ENCODE measurements around the gene TRIM8. TPM values are rescaled to one million over a fixed set of nuclear protein-coding genes. Genes with fewer than 3 reads are reported as not detected.

Gene TRIM8
- total and polyA plus RNA-seq, 2 donors (not counting 1 experiment from before 2014, with no cell fraction given) = 44.9 to 74.4 TPM

GRCh38 chr10:102647443-102648268 lies 3.4 kb downstream of the TRIM8 start:
- H3K9me3 ChIP-seq (ENCODE audit: control extremely low read depth in 1 of 3, control insufficient read depth in 2 of 3, insufficient read depth in 1 of 3, low read length in 2 of 3) = no peaks in the 10 kb centered on the region
- no peaks in the 10 kb centered on the region for H3K27me3 ChIP-seq (replicated peaks in 1 of 4; ENCODE audit: control extremely low read depth in 1 of 4, control insufficient read depth in 3 of 4, insufficient read depth in 4 of 4, low read length in 3 of 4)
- no peaks in the 10 kb centered on the region for H3K9me3 Mint-ChIP-seq (ENCODE audit: insufficient read depth)
- no peaks in the 10 kb centered on the region for H3K27me3 Mint-ChIP-seq
- H3K79me2 ChIP-seq (ENCODE audit: control insufficient read depth, insufficient read depth, low read length) = peaks cover 81% of the 10 kb centered on the region
- WGBS (ENCODE audit: insufficient coverage) = 66% methylated on average over 7 of the region's 7 CpGs
- ATAC-seq (ENCODE audit: low read depth) (no peak), DNase-seq (peak; percentile 59)
- peak overlapping the region in 4 of 5 experiments; percentile 55 to 89 (median 80) for H3K4me3 ChIP-seq (ENCODE audit: control extremely low read depth in 1 of 5, extremely low read depth in 1 of 5, insufficient read depth in 1 of 5, low read depth in 2 of 5, low read length in 4 of 5)
- H3K27ac ChIP-seq (ENCODE audit: low read length in 2 of 2) = peak overlapping the region; percentile 12 to 90
- H3K4me1 ChIP-seq (ENCODE audit: control insufficient read depth in 2 of 2, insufficient read depth in 2 of 2, low read length in 2 of 2) = peaks cover 67 to 70% of the 10 kb centered on the region in 2 donors
- peaks cover 62% of the 10 kb centered on the region for H4K20me1 ChIP-seq (ENCODE audit: control insufficient read depth, insufficient read depth, low read length, poor library complexity, severe bottlenecking)
- H3K4me3 Mint-ChIP-seq = peak overlapping the region; percentile 97
- peak overlapping the region; percentile 94 for H3K4me2 ChIP-seq (replicated peaks; ENCODE audit: low read depth, low read length, poor library complexity, severe bottlenecking)
- TF ChIP-seq, protein P1, sequence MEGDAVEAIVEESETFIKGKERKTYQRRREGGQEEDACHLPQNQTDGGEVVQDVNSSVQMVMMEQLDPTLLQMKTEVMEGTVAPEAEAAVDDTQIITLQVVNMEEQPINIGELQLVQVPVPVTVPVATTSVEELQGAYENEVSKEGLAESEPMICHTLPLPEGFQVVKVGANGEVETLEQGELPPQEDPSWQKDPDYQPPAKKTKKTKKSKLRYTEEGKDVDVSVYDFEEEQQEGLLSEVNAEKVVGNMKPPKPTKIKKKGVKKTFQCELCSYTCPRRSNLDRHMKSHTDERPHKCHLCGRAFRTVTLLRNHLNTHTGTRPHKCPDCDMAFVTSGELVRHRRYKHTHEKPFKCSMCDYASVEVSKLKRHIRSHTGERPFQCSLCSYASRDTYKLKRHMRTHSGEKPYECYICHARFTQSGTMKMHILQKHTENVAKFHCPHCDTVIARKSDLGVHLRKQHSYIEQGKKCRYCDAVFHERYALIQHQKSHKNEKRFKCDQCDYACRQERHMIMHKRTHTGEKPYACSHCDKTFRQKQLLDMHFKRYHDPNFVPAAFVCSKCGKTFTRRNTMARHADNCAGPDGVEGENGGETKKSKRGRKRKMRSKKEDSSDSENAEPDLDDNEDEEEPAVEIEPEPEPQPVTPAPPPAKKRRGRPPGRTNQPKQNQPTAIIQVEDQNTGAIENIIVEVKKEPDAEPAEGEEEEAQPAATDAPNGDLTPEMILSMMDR (IDR thresholded peaks at IDR 0.05) = no peak
- TF ChIP-seq EZH2 (IDR thresholded peaks at IDR 0.05; ENCODE audit: borderline replicate concordance, insufficient read depth, low read depth, low read length, poor library complexity, severe bottlenecking) = no peak
- H3K4me1 Mint-ChIP-seq = peaks cover 69% of the 10 kb centered on the region
- H3K9ac ChIP-seq (ENCODE audit: low read length) = peak overlapping the region; percentile 83
- no peak overlapping the region for H2AFZ ChIP-seq (ENCODE audit: insufficient read depth, low read depth, low read length, poor library complexity, severe bottlenecking)
- peak overlapping the region; percentile 99 for H3K27ac Mint-ChIP-seq
- no peaks in the 10 kb centered on the region for H3K36me3 ChIP-seq (replicated peaks in 1 of 2; ENCODE audit: control extremely low read depth in 1 of 2, control insufficient read depth in 1 of 2, extremely low read depth in 1 of 2, insufficient read depth in 2 of 2, low read length in 1 of 2)
- CTCF ChIA-PET = interaction anchor here (0.6 to 3.8 kb wide), 2 partner anchors 19 to 29 kb away, joined by 3 to 50 read pairs; no protein-coding TSS in a partner anchor
- intact Hi-C loops (cut with micrococcal nuclease) = loop anchor here (2.0 to 5.0 kb wide), 4 partner anchors 13 to 830 kb away; partner anchors contain the start of genes CNNM2 and OGA
- POLR2A ChIA-PET = interaction anchor here (0.7 to 4.0 kb wide), 4 partner anchors 29 to 248 kb away, joined by 4 to 49 read pairs (median 26); partner anchors contain the start of genes ARL3 and SFXN2
